Occipital lobe (tissue), 2 donors: ENCODE data around the gene CARHSP1. TPM values are rescaled to one million over a fixed set of nuclear protein-coding genes. Genes with fewer than 3 reads are reported as not detected.
"Not testable (repeated sequence)": the region's sequence is repeated elsewhere in the genome, so short reads cannot be mapped to it uniquely, and the experiment has no call there.

ENCODE experiments used
- DNase-seq: peaks from one replicate; lab custom pipeline; 2025; lab: John Stamatoyannopoulos, UW
- total RNA-seq: library from RNA; depleted of rRNA; stranded (reverse); fragments of >200 nt; gene quantifications from one replicate; pipeline ENCODE4 v1.2.3, GENCODE V29; 2014

Gene CARHSP1
- total RNA-seq, 1 donor from 2014 or later: 189 TPM

DNA sequence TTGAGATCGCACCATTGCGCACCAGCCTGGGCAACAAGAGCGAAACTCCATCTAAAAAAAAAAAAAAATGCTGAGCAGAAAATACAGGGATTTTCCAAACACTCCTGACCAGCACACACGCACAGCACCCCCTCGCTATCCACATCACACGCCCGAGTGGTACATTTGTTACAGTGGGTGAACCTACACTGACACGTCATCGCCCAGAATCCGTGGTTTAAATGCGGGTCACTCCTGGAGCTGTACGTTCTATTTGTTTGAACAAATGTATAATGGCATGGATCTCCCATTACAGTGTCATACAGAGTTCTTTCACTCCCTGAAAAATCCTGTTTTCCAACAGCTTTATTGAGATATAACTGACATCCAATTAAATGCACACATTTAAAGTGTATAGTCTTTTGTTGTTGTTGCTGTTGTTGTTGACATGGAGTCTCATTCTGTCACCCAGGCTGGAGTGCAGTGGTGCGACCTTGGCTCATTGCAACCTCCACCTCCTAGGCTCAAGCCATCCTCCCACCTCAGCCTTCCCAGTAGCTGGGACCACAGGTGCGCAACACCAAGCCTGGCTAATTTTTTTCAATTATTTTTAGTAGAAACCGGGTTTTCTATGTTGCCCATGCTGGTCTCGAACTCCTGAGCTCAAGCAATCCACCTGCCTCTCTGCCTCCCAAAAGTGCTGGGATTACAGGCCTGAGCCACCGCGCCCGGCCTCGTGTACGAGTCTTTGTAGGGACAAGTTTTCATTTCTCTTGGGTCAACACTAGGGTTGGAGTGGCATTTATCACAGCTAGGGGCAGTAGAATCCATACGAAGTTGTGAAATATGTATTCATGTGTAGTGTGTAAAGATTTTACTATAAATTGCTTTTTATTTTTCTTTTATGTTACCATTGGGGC, 4.4 kb upstream of the CARHSP1 start:
- no peak for DNase-seq

DNA sequence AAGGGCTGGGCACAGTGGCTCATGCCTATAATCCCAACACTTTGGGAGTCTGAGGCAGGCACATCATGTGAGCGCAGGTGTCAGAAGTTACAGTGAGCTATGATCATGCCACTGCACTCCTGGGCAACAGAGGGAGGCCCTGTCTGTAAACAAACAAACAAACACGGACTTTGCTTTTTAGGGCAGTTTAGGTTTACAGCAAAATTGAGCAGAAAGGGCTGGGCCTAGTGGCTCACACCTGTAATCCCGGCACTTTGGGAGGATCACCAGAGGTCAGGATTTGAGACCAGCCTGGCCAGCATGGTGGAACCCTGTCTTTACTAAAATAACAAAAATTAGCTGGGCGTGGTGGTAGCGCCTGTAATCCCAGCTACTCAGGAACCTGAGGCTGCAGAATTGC, 3.3 kb upstream of the CARHSP1 start:
- no peak for DNase-seq

DNA sequence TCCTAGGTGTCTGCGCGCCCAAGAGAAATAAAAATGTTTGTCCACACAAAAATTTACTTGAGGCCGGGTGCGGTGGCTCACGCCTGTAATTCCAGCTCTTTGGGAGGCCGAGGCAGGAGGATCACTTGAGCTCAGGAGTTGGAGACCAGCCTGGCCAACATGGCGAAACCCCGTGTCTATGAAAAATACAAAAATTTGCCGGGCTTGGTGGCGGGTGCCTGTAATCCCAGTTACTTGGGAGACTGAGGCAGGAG, 1.1 kb upstream of the CARHSP1 start:
- not testable (repeated sequence) for DNase-seq

DNA sequence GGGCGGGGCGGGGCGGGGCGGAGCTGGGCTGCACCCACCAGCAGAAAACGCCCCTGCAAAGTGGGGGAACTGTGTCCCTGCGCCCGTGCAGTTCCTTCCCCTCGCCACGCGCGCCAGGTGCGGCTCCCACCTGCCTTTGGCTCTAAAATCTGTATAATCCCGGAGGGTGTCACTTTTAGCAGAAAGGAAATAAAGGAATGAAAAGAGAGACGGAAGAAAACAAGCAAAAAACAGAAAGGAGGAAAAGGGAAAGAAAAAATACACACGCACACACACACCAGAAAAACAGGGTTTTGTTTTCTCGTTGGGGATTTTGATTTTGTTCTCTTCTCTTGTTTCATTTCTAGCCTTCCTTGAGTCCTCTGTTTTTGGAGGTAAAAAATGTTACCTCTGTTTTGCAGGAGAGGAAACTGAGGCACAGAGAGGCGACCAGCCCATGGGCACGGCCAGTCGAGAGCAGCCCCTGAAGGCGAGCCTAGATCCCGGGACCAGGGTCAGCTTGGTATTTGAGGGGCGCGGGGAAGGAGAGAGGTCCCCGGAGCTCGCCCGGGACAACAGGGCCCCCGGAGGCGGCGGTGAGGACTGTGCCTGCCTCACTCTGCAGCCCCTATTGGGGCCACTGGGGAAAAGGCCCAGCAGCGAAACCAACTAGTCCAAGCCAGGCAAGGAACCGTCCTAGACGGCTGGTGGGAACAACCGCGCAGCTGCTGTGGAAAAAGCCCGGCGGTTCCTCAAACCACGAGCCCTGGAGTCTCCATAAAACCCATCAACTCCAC, 594 bp upstream of the CARHSP1 start:
- DNase-seq: no peak

DNA sequence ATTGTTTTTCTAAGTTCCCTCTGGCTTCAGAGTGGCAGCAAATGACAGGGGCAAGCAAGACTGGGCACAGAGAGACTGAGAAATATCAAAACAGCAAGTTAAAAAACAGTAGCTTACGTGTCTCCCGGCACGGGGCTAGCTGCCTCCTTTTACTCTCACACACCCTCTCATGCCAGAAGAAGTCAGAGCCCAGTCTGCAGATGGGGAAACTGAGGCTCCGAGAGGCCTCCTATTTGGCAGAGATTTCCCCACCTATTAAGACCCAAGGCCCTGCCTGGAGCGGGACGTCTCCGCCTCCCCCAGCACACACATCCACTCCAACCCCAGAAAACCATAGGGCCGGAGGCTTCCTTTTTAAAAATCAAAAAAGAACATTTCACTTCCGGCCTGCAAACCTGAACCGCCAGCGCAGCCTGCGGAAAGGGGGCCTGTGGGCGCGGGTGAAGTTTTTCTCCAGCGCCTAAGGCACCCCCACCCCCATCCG, 832 bp downstream of the CARHSP1 start:
- DNase-seq: no peak

DNA sequence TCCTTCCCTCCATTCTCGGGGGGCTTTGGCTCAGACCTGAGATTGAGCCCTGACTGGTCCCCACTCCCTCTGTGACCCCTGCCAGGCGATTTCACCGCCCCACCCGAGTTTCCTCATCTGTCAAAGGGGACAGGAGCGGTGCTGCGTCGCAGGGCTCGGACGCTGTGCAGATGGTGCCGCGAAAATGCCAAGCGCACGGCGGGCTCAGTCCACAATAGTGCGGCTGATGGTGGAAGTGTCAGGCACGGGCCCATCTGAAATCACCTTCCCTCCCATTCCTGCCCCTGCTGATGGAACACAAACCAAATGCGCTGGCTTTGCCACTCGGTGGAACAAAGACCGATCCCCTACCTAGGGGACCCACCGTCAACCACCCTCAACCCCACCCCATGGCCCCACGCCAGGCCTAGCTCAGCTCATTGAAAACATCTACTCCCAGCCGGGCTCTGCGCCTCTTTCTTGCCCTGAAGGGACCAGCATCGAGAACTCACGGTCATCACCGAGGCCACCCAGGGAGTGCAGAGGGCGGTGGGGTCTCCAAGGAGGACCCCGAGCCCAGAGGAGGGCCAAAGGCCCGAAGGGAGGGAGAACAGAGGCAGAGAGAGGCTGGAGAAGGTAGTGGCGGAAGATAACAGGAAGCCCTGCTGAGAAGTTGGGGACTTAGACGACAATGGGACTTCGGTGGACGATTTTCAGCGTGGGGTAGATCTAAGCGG, 1.4 kb downstream of the CARHSP1 start:
- DNase-seq: no peak

GRCh38 chr16:8866884-8867215, 2.0 kb downstream of the CARHSP1 start:
- DNase-seq: no peak

GRCh38 chr16:8866118-8866883, 2.5 kb downstream of the CARHSP1 start:
- peak; percentile 22 for DNase-seq

DNA sequence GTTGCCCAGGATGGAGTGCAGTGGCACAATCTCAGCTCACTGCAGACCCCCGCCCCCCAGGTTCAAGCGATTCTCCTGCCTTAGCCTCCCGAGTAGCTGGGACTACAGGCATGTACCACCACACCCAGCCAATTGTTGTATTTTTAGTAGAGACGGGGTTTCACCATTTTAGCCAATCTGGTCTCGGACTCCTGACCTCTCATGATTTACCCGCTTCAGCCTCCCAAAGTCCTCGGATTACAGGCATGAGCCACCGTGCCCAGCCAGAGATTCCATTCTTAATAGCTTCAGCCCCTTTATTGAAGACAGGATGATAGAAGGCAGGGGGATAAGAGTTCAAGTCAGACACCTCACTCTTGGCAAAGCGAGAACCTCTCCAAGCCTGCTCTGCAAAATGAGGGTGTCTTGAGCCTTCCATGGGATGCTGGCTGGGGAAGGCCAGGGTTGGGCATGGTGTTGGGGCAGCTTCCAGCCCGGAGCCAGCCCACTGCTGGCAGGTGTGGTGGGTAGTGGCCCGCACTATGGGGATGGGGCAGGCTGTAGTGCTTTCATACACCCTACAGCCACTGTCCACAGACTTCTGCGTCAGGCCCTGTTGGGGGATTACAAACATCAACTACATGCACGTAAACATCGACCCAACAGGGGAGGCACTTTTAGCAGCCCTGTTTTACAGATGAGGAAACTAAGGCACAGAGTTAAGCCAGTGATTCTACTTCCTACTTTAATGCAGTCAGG, 3.5 kb downstream of the CARHSP1 start:
- no peak for DNase-seq

GRCh38 chr16:8864480-8865110, 4.2 kb downstream of the CARHSP1 start:
- no peak for DNase-seq

DNA sequence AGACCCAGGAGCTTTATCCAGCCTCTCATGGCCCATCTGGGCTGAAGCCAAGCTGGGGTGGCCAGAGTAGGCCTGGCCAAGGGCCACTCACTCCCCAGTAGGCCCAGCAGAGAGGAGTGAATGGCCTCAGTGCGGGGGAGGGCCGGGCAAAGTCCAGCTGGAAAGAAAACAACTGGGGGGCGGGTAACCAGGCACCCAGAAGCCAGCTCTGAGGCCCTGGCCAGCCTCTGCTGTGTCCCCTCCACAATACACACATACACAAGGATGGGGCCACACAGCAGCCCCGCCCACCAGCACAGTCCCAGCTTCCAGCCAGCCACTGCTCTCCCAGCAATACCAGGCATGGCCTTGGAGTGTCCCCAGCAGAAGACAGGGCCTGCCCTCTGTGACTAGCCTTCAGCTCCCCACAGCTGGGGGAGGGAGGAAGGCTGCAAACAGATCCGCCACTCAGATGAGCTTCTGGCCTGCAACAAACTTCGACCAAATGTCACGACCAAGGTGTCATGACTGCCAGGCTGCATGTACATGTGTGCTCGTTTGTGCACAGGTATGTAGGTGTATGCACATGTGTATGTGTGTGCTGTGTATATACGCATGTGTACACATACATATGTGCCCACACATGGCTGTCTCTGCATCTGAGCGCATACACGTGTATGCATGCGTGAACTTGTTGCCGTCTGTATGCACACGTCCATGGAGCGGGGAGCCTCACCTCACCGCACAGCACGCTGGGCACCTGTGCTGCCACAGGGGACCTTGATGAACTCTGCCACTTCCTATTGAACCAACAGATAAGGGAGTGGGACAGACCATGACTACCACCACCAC, 5.0 kb downstream of the CARHSP1 start:
- DNase-seq: peak; percentile 85

DNA sequence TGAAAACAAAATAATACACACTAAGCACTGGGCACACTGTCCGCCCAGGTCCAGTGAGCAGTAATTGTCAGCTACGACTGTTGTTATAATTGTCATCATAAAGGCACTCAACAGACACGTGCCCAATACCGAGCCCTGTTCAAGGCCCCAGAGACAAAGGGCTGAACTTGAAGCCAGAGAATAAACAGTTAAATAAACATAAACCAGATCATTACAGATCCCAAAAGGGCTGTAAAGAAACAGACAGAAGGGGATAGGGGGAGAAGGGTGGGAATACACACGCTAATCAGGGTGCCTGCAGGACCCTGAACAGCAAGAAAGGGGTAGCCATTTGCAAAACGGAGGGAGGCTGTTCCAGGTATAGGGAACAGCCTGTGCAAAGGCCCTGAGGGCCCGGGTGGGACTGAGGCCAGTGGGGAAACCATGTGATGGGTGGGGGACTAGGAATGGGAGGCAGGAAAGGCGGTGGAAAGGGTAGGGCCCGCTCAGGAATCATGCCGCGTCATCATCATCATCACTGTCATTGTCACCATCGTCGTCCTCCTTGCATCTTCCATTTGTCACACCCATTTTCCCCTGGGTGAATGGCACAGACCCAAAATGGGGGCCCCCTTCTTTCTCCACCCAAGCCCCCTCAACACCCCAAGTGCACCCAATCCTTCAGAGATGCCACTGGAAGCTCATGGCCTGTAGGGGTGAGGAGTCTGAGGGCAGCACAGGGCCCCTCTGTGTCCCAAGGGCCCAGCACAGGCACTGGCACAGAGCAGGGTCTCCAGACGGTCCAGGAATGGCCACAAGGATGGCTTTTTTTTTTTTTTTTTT, 6.3 kb downstream of the CARHSP1 start:
- no peak for DNase-seq

- no peak for DNase-seq
Measured at GRCh38 chr16:8861563-8862308, 7.1 kb downstream of the CARHSP1 start.

- DNase-seq: no peak
Measured at GRCh38 chr16:8859913-8860881, 8.6 kb downstream of the CARHSP1 start.

GRCh38 chr16:8858994-8859912, 9.6 kb downstream of the CARHSP1 start:
- no peak for DNase-seq
